GM23338 (cell line): ENCODE data around the gene CSRP2. TPM values are rescaled to one million over a fixed set of nuclear protein-coding genes. Genes with fewer than 3 reads are reported as not detected.

Source experiments
- ATAC-seq: fragments of 200-7000 bp; cut with Tn5 transposase; 3 replicates; pipeline ENCODE4 v1.9.1; 2020
- DNase-seq: peaks from one replicate; pipeline ENCODE4 v3.0.0-alpha.2; 2015; ENCODE audit warnings: low spot score
- H2AFZ ChIP-seq: fragments of 200-600 bp; sonication (generic); 2 replicates; pipeline ENCODE4 v1.8.0; 2016; ENCODE audit warnings: antibody characterized with exemption, mild to moderate bottlenecking, moderate library complexity
- H3F3A ChIP-seq: fragments of 200-600 bp; sonication (generic); replicated peaks from 2 replicates; pipeline ENCODE4 v1.8.0; 2017; ENCODE audit warnings: antibody characterized with exemption, mixed run types, low read depth
- H3K27ac ChIP-seq: fragments of 200-600 bp; sonication (generic); 2 replicates; pipeline ENCODE4 v1.6.1; 2016; ENCODE audit warnings: low read depth
- H3K27me3 ChIP-seq: fragments of 200-600 bp; sonication (generic); 2 replicates; pipeline ENCODE4 v1.8.0; 2016; ENCODE audit warnings: mild to moderate bottlenecking, mixed run types, moderate library complexity; ENCODE audit not compliant: insufficient read depth
- H3K36me3 ChIP-seq: fragments of 200-600 bp; sonication (generic); 2 replicates; pipeline ENCODE4 v1.8.0; 2016; ENCODE audit warnings: mild to moderate bottlenecking; ENCODE audit not compliant: insufficient read depth
- H3K4me1 ChIP-seq: fragments of 200-600 bp; sonication (generic); 2 replicates; pipeline ENCODE4 v1.8.0; 2016; ENCODE audit warnings: mild to moderate bottlenecking, moderate library complexity; ENCODE audit not compliant: insufficient read depth
- H3K4me2 ChIP-seq: fragments of 200-600 bp; sonication (generic); 2 replicates; pipeline ENCODE4 v1.7.1; 2017; ENCODE audit warnings: mixed run types
- H3K4me3 ChIP-seq: fragments of 200-600 bp; sonication (generic); 2 replicates; pipeline ENCODE4 v1.6.1; 2016; ENCODE audit warnings: mixed run types
- H3K79me2 ChIP-seq: fragments of 200-600 bp; sonication (generic); replicated peaks from 2 replicates; pipeline ENCODE4 v1.8.0; 2017; ENCODE audit warnings: mild to moderate bottlenecking; ENCODE audit not compliant: insufficient read depth
- H3K9me2 ChIP-seq: fragments of 200-600 bp; sonication (generic); 2 replicates; pipeline ENCODE4 v1.8.0; 2017; ENCODE audit not compliant: insufficient read depth
- H4K20me1 ChIP-seq: fragments of 200-600 bp; sonication (generic); replicated peaks from 2 replicates; pipeline ENCODE4 v1.8.0; 2017; ENCODE audit warnings: mild to moderate bottlenecking; ENCODE audit not compliant: insufficient read depth
- H3K27ac Mint-ChIP-seq: 2 replicates; pipeline ENCODE4 v1.8.0; 2020; ENCODE audit warnings: inconsistent platforms, mild to moderate bottlenecking, moderate library complexity, mixed read lengths
- H3K27me3 Mint-ChIP-seq: 3 replicates; pipeline ENCODE4 v1.8.0; 2022; ENCODE audit warnings: low read depth, mild to moderate bottlenecking, moderate library complexity, mixed read lengths, inconsistent platforms; ENCODE audit not compliant: insufficient read depth, poor library complexity
- H3K36me3 Mint-ChIP-seq: 3 replicates; pipeline ENCODE4 v1.8.0; 2021; ENCODE audit warnings: low read depth, mild to moderate bottlenecking, inconsistent platforms, moderate library complexity, mixed read lengths
- H3K4me1 Mint-ChIP-seq: 3 replicates; pipeline ENCODE4 v1.8.0; 2020; ENCODE audit warnings: mild to moderate bottlenecking, inconsistent platforms, mixed read lengths
- H3K4me3 Mint-ChIP-seq: 3 replicates; pipeline ENCODE4 v1.8.0; 2021; ENCODE audit warnings: moderate library complexity, mild to moderate bottlenecking, inconsistent platforms, mixed read lengths
- H3K9me3 Mint-ChIP-seq: 3 replicates; pipeline ENCODE4 v1.8.0; 2020; ENCODE audit warnings: moderate library complexity, mild to moderate bottlenecking, inconsistent platforms, mixed read lengths
- CTCF ChIP-seq, 2 experiments: fragments of 200-600 bp in 1 of 2; sonication (generic) in 1 of 2; conservative IDR thresholded peaks; 2 replicates each; pipeline versions ENCODE4 v1.5.1 to v1.6.1; 2016 to 2017; ENCODE audit warnings: antibody characterized with exemption in 2 of 2, low read depth in 2 of 2, mild to moderate bottlenecking in 2 of 2, moderate library complexity in 1 of 2
- ETS1 ChIP-seq: IDR thresholded peaks from 2 replicates; pipeline ENCODE4 v1.6.1; 2016; ENCODE audit warnings: antibody characterized with exemption
- STAT1 ChIP-seq: IDR thresholded peaks from one replicate; pipeline ENCODE4 v1.6.1; 2016; ENCODE audit warnings: antibody characterized with exemption; ENCODE audit not compliant: unreplicated experiment
- ZNF331 ChIP-seq: fragments of 250-450 bp; sonication (Bioruptor Pico); IDR thresholded peaks from 2 replicates; pipeline ENCODE4 v1.5.0; 2020; ENCODE audit warnings: low read depth, mild to moderate bottlenecking, moderate library complexity
- ZNF462 ChIP-seq: fragments of 250-450 bp; sonication (Bioruptor Pico); IDR thresholded peaks from 2 replicates; pipeline ENCODE4 v1.5.0; 2020; ENCODE audit warnings: mild to moderate bottlenecking, moderate library complexity
- polyA plus RNA-seq: library from polyadenylated mRNA; unstranded; fragments of >200 nt; fragmentation: Nextera tagmentation; extraction: Ambion mirVana; gene quantifications from 2 replicates; pipeline ENCODE4 v1.2.1, GENCODE V29; 2016
- total RNA-seq: library from RNA; depleted of rRNA; stranded (reverse); fragments of >200 nt; shearing (Covaris generic); gene quantifications from 2 replicates; pipeline ENCODE4 v1.2.3, GENCODE V29; 2014

The CSRP2 gene
- total and polyA plus RNA-seq, 2 experiments from 2014 or later: 166 to 315 TPM

GRCh38 chr12:76919383-76920171 lies 40.8 kb upstream of the CSRP2 start:
- Histone ChIP-seq H3K79me2 (no peaks in the 10 kb centered on the region), H4K20me1 (no peaks in the 10 kb centered on the region), H3F3A (no peaks in the 10 kb centered on the region), H2AFZ (peak overlapping the region; percentile 11; the same call in 1 of the 2 replicates), H3K4me3 (no peak overlapping the region), H3K27ac (no peak overlapping the region), H3K36me3 (no peaks in the 10 kb centered on the region), H3K9me2 (no peaks in the 10 kb centered on the region), H3K27me3 (no peaks in the 10 kb centered on the region), H3K4me1 (peaks cover 11% of the 10 kb centered on the region), H3K4me2 (0 out of 2 replicates have a peak overlapping the region, but pooled peaks have one; percentile 36)
- Mint-ChIP-seq H3K27ac (no peak overlapping the region; the same call in 1 of the 2 replicates), H3K36me3 (no peaks in the 10 kb centered on the region), H3K27me3 (peaks cover 3% of the 10 kb centered on the region), H3K4me1 (peaks cover 21% of the 10 kb centered on the region), H3K9me3 (no peaks in the 10 kb centered on the region; the same call in 2 of the 3 replicates), H3K4me3 (no peak overlapping the region; the same call in 2 of the 3 replicates)
- ATAC-seq: no peak; the same call in 2 of the 3 replicates
- TF ChIP-seq ZNF462 (CRISPR knock-in tag) (no peak), ETS1 (no peak), STAT1 (no peak), CTCF (conservative IDR thresholded peaks at IDR 0.05; ENCODE audit: low read depth in 2 of 2) (no peak), ZNF331 (CRISPR knock-in tag) (no peak)
- DNase-seq: no peak
